Thyroid gland (tissue), 4 donors: ENCODE measurements around the gene FGD3. TPM values are rescaled to one million over a fixed set of nuclear protein-coding genes. Genes with fewer than 3 reads are reported as not detected.

Experiments
- DNase-seq, 2 donors: peaks; one replicate each; pipeline ENCODE4 v3.0.0-alpha.2; 2019
- H3K27ac ChIP-seq, 3 donors: fragments of 200-600 bp; sonication (generic); 1 replicate in 2 of 3; 2 replicates in 1 of 3; pipeline ENCODE4 v1.5.1; 2016 to 2019; ENCODE audit warnings: mild to moderate bottlenecking in 1 of 3, moderate library complexity in 1 of 3
- H3K27me3 ChIP-seq: fragments of 200-600 bp; sonication (generic); one replicate; pipeline ENCODE4 v1.5.1; 2019
- H3K36me3 ChIP-seq, 2 donors: fragments of 200-600 bp; sonication (generic); one replicate each; pipeline ENCODE4 v1.5.1; 2016 to 2019
- H3K4me1 ChIP-seq, 2 donors: fragments of 200-600 bp; sonication (generic); one replicate each; pipeline ENCODE4 v1.5.1; 2017 to 2019
- H3K4me3 ChIP-seq, 3 donors: fragments of 200-600 bp; sonication (generic); replicated peaks in 1 of 3; 1 replicate in 2 of 3; 2 replicates in 1 of 3; pipeline ENCODE4 v1.5.1; 2016; ENCODE audit warnings: mild to moderate bottlenecking in 1 of 3
- H3K9me3 ChIP-seq: fragments of 200-600 bp; sonication (generic); one replicate; pipeline ENCODE4 v1.5.1; 2017
- POLR2A ChIP-seq, 2 donors: fragments of 450-650 bp; IDR thresholded peaks; one replicate each; pipeline ENCODE4 v1.6.1; 2017; ENCODE audit warnings: antibody characterized with exemption in 2 of 2, mild to moderate bottlenecking in 2 of 2, moderate library complexity in 1 of 2
- WGBS, 2 donors: methylation state at CpG; one replicate each; pipeline ENCODE4 v1.1.5; 2017; 5-methylcytosine and 5-hydroxymethylcytosine counted together
- intact Hi-C: fragments of 100-400 bp; cut with DNase I; formaldehyde crosslinking; loops from one replicate; pipeline ENCODE4 v1.15.1; 2023
- total RNA-seq, 4 donors: library from RNA; depleted of rRNA; stranded (reverse); fragments of >200 nt; gene quantifications; one replicate each; pipeline ENCODE4 v1.2.3, GENCODE V29; 2016
- TF ChIP-seq, protein P1 (sequence below), 6 experiments: fragments of 200-600 bp in 3 of 6; fragments of 450-650 bp in 3 of 6; sonication (generic) in 3 of 6; IDR thresholded peaks; one replicate each; pipeline ENCODE4 v1.5.1; 2016 to 2019; ENCODE audit warnings: antibody characterized with exemption in 6 of 6, mild to moderate bottlenecking in 2 of 6, inconsistent platforms in 1 of 6, moderate library complexity in 1 of 6

FGD3 gene
- total RNA-seq, 4 donors from 2014 or later = 5.2 to 6.6 (median 5.6) TPM

GRCh38 chr9:92983984-92984589, 36.8 kb downstream of the FGD3 start:
- WGBS, 2 donors = 64 to 70% methylated on average over 2 of the region's 2 CpGs
- Histone ChIP-seq H3K4me3 (no peak overlapping the region), H3K27me3 (no peaks in the 10 kb centered on the region), H3K36me3 (no peaks in the 10 kb centered on the region), H3K4me1 (peaks cover 9 to 20% of the 10 kb centered on the region in 2 donors), H3K9me3 (no peaks in the 10 kb centered on the region), H3K27ac (no peak overlapping the region)
- DNase-seq = no peak
- intact Hi-C loops = no loop called here
- TF ChIP-seq, protein P1, sequence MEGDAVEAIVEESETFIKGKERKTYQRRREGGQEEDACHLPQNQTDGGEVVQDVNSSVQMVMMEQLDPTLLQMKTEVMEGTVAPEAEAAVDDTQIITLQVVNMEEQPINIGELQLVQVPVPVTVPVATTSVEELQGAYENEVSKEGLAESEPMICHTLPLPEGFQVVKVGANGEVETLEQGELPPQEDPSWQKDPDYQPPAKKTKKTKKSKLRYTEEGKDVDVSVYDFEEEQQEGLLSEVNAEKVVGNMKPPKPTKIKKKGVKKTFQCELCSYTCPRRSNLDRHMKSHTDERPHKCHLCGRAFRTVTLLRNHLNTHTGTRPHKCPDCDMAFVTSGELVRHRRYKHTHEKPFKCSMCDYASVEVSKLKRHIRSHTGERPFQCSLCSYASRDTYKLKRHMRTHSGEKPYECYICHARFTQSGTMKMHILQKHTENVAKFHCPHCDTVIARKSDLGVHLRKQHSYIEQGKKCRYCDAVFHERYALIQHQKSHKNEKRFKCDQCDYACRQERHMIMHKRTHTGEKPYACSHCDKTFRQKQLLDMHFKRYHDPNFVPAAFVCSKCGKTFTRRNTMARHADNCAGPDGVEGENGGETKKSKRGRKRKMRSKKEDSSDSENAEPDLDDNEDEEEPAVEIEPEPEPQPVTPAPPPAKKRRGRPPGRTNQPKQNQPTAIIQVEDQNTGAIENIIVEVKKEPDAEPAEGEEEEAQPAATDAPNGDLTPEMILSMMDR (IDR thresholded peaks at IDR 0.05) = no peak
- TF ChIP-seq POLR2A (IDR thresholded peaks at IDR 0.05) = no peak

DNA sequence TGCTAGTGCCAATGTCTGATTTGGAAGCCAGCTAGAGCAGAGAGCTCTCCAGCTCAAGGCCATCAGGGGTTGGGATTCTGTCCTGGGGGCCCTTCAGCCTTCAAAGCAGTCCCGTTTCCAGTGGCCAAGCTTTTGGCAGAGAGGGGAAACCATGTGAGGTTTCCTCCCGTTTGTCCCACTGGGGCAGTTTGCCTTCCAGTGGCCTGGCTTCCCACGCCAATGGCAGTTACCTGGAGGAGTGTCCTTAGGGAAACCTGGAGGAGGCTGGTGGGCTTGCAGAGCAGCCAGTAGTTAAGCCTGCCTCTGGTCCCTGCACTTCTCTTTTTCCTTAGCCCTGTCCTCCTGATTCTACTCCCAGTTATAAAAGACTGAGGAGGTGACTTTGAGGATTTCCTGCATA, 37.7 kb downstream of the FGD3 start:
- intact Hi-C loops = no loop called here

DNA sequence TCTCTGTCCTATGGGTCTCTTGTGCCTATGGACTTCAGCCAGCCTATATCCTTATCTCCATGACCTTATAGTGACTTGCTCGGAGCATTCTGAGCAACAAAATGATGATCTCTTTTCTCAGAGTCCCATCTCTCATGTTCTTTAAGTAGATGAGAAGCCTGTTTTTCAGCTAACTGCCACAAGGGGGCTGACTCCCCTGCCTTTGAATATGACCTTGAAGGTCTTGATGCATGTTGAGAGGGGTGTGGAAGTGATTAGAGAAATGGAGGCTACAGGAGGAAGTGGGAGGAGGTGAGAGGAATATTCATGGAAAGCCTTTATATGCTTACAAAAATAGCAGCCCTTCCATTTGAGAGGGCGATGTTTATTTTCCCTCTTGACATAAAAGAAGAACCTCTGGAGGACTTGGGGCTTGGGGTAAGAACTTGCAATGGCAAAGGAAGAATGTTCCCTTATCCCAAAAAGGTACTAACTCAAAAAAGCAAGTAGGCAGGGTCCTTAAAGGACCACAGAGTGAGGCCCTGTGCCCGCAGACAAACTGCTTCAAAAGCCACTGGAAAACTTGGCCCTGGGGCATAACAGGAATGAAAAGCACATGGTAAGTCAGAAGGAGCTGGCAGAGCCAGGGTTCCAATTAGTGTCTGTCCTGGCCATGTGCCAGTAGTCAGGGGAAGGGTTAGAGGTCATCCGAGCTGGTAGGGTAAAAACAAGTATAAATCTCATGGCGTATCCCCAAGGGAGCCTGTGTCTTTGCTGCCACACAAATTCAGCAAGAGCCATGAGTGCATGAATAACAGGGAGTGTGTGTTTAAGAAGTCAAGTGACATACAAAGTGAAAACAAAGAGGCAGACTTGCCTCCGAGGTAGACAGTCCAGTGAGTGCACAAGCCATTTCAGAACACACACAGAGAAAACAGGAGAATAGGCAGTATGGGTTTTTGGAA, 39.1 kb downstream of the FGD3 start:
- intact Hi-C loops = no loop called here
- WGBS, 2 donors = 39 to 44% methylated on average over 6 of the region's 6 CpGs

More for the DNA sequence above, 37.7 kb downstream of the FGD3 start:
- Histone ChIP-seq H3K27ac (peak overlapping the region in 1 of 3 donors; percentile 95), H3K27me3 (no peaks in the 10 kb centered on the region), H3K4me3 (no peak overlapping the region), H3K36me3 (no peaks in the 10 kb centered on the region), H3K9me3 (no peaks in the 10 kb centered on the region), H3K4me1 (peaks cover 9 to 20% of the 10 kb centered on the region in 2 donors)
- WGBS, 2 donors = 93 to 94% methylated on average over 3 of the region's 3 CpGs
- TF ChIP-seq, protein P1 (IDR thresholded peaks at IDR 0.05) = no peak
- TF ChIP-seq POLR2A (IDR thresholded peaks at IDR 0.05) = no peak
- DNase-seq = no peak

GRCh38 chr9:92988215-92988768, 41.0 kb downstream of the FGD3 start:
- 94 to 100% methylated on average over 1 of the region's 1 CpG for WGBS, 2 donors
- Histone ChIP-seq H3K4me1 (peaks cover 9 to 20% of the 10 kb centered on the region in 2 donors), H3K36me3 (no peaks in the 10 kb centered on the region), H3K27me3 (no peaks in the 10 kb centered on the region), H3K9me3 (no peaks in the 10 kb centered on the region), H3K4me3 (no peak overlapping the region), H3K27ac (peak overlapping the region in 1 of 3 donors; percentile 95)
- TF ChIP-seq POLR2A (IDR thresholded peaks at IDR 0.05) = no peak
- TF ChIP-seq, protein P1 (IDR thresholded peaks at IDR 0.05) = no peak
- no peak for DNase-seq
- intact Hi-C loops = no loop called here

More for the DNA sequence above, 39.1 kb downstream of the FGD3 start:
- TF ChIP-seq, protein P1 (IDR thresholded peaks at IDR 0.05) = peak in 5 of 6 experiments; percentile 32 to 64 (median 52)
- peak in 1 of 2 donors; percentile 46 for TF ChIP-seq POLR2A (IDR thresholded peaks at IDR 0.05)
- Histone ChIP-seq H3K4me3 (no peak overlapping the region), H3K36me3 (no peaks in the 10 kb centered on the region), H3K27me3 (no peaks in the 10 kb centered on the region), H3K4me1 (peaks cover 9 to 20% of the 10 kb centered on the region in 2 donors), H3K27ac (peak overlapping the region; percentile 90 to 95 (median 90)), H3K9me3 (no peaks in the 10 kb centered on the region)
- DNase-seq = peak; percentile 63 to 68
